NCI-H2081 treated with DMSO at 0.1 percent for 48 hours (cell line): ENCODE data around the gene CACNA1D.

ENCODE experiments used
- DNase-seq: peaks from one replicate; lab custom pipeline; 2025; lab: John Stamatoyannopoulos, UW

CACNA1D gene

DNA sequence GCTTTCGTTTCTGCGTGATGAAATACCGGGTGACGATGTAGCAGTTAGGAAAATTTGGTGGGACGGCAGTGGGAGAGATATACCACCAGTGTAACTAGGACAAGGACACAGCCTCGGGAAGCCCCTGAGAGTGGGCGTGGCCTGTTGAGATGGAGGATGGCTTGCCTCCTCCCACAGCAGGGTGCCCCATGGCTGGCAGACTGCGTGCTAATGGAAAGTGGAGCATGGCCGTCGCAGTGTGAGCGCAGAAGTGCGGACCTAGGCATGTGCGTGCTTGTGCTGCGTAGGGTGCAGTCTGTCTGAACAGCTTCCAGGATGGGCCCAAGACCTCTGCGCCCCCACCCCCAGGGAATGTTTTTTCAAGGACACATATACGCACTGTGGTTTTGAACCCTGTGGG is 295.0 kb downstream of the CACNA1D start:
- no peak for DNase-seq

DNA sequence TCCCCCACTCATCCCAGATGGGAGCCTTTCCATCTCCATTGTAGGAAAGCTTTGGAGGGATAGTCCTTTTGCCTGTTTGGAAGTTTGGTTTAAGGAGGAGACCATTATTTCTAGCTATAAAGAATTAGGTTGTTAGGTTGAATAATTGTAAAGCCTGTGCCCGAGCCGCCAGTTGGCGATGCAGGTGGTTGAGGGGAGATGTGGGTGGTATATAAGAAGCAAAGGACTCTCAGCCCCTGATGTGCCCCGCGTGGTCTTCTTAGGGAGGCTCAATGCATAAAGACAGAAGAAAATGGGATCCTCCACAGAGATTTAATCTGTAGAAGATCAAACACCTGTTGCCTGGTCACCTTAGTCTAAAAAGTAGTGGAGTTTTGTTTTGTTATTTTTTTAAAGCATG is 296.1 kb downstream of the CACNA1D start:
- no peak for DNase-seq

DNA sequence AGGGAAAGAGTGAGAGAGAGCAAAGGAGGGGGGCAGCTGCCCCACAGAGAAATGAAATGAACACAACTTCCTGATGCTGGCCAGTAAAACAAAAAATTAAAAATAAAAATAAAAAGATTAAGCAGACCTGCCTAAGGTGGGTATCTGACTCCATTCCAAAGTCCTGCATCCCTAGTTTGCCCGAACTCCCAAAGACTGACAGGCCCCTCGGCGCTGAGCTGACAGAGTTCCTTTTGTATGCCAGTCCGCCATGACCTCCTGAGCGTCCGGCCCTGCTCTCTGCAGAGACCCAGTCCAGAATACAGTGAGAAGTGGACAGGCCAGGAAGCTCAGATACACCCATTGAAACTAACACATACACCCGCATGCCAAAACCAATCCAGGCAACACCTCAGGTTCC is 296.9 kb downstream of the CACNA1D start:
- no peak for DNase-seq

DNA sequence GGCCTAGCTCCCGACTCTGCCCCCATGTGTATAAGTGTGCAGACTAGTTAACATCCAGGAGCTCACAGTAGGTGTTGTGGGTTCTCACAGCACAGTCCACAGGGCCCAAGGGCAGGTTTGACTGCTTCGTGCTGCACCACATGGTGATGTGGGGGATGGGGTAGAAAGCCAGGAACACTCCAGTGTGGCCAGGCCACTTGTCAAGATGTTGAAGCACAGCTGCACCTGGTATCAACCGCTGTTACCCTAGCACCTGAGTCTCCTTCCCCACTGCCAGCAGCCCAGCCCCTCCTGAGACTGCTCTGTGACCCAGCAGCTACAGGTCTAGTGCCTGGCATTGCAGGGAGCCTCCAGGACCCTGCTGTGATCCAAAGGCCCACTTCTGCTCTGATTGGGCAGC is 298.5 kb downstream of the CACNA1D start:
- DNase-seq = no peak

DNA sequence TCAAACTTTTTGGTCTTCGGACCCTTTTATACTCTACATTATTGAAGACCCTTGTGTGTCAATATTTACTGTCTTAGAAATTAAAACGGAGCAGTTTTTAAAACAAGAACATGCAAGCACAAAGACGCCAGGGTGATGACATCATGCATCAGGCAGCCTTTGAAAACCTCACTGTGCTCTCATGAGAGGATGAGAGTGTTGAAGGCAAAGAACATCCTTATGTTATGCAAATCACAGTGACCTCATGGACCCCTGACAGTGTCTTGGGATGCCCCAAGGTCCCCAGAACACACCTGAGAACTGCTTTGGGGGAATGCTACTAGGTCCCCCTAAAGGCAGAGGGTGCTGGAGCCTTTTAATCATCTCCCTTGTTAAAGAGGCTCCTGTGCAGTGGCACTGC is 300.2 kb downstream of the CACNA1D start:
- no peak for DNase-seq

DNA sequence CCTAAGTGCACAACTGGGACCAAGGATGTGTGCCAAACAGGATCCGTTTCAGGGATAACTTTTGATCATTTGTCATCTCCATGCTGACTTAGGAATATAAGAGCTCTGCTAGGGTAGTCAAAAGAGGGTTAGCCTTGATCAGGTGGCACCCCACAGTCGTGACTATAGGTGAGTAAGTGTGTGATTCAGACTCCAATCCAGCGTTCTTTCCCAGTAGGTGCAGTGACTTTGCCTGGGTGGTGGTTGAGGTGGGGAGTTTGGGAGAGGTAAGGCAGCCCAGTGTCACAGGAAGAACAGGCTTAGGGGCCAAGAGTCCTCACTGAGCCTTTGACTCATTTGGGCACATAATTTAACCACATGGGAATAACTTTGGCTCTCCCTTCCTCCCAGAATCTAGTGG is 300.8 kb downstream of the CACNA1D start:
- DNase-seq = no peak

DNA sequence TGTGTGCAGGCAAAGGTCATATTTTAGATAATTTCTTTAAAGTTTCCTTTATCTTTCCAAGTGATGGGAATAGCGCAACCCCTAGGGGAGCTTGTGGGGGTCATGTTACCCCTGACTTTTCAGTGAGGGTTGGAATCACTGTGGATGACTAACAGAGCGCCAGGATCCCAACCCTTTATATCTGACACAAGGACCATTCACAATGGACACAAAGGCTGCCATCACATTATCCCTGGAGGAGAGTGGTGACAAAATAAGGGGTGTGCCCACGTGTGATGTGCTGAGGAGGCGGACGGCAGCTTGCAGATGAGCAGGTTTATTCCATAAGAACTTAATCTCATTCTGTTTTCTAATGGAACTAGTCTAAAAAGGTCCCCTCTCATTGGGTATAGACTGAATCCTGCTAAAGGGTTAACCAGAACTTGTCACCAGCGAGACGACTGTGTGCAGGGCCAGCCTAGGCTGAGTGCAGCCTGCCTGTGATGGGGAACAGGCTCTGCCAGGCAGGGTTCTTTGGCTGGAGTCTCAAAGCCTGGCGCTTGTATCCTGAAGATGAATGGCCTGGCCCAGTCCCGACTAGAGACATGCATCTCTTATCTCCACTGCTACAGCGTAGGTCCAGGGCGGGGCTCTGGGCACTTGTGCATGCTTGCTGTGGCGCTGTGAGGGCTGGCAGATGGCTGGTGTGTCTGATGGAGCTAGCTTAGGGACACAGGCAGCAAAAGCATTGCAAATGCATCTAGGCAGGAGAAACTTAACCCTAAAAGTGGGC is 301.6 kb downstream of the CACNA1D start:
- DNase-seq = no peak

DNA sequence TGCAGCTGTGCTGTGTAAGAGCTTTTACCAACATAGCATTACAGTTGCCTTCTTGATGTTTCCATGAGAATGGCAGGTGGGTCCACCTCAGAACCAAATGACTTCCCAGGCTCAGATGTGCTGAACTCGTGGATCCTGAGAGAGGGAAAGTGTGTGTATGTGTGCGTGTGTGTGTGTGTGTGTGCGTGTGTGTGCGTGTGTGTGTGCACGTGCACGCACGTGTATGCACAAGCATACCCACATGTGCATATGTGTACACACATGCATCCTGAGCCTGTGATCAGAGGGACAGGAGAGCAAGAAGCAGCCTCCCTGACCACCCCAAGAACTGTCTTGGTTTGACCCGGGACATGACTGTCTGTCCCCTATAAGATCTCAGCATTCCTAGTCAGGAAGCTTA is 303.7 kb downstream of the CACNA1D start:
- DNase-seq = no peak

DNA sequence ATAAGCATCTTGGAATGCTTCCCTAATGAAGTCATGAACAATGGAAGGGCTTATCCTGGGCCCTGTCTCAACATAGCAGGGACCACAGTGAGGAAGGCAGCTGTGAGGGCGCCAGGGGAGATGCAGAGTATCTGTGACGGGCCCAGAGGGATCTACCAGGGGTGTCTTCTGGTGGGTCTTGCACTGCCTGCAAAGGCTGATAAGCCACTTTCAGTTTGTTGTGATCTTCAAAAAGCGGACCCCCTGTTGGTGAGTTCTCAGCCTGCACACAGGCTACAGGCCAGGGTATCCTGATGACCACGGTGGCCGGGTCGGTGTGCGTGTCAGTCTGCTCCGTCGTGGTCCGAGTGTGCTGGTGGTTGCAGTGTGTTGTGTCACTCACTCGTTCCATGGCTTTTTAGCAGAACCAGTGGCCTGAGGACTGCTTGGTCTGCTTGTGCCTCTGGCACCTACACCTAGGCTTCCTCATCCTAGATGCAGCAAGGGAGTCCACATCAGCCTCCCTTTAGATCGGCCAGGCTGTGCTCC is 305.0 kb downstream of the CACNA1D start:
- no peak for DNase-seq

DNA sequence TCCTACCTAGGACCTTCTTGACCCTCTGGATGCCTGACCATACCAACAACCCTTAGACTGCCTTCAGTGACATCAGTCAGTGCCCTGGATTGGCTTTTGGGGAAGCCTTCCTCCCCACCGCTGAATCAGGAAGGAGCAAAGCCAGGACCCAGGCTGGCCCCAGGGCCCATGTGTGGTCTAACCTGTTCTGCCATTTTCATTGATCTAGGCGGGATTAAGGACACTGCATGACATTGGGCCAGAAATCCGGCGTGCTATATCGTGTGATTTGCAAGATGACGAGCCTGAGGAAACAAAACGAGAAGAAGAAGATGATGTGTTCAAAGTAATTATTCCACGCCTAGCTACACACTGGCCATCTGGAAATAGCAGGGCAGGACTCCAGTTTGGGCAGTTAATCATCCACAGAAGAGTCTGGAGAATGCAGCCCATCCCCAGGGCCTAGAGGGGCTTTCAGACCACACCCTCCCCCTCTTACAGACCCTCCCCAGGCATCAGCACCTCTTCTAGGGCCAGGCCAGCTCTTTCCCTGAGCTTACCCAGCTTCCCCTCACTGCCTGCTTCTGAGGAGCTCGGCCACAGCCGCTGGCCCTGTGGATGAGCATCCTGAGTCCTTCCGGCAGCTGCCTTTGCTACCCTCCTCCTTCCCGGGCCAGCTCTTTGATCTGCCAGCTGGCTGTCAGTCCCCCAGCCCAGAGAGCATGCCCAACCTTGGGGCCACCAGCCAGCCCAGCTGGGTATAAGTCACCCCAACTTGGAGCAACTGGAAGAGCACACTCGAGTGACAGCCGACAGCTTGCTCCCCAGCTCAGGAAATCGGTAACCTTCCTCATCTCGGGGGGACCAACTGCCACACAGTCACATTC is 305.9 kb downstream of the CACNA1D start:
- no peak for DNase-seq

DNA sequence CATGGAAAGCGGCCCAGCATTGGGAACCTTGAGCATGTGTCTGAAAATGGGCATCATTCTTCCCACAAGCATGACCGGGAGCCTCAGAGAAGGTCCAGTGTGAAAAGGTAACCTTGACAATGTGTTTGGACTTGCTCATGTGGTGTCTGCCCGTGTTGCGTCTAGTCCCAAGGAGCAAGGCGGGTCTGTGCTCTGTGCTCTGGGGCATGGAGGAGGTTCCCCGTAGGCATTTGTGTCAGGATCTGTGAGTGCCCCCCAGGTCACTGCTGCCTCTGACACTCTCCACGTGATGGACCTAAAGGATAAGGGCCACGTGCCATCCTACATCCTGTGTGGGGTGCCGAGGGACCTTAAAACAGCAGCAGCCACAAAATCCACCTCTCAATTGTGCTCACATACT is 306.9 kb downstream of the CACNA1D start:
- no peak for DNase-seq

DNA sequence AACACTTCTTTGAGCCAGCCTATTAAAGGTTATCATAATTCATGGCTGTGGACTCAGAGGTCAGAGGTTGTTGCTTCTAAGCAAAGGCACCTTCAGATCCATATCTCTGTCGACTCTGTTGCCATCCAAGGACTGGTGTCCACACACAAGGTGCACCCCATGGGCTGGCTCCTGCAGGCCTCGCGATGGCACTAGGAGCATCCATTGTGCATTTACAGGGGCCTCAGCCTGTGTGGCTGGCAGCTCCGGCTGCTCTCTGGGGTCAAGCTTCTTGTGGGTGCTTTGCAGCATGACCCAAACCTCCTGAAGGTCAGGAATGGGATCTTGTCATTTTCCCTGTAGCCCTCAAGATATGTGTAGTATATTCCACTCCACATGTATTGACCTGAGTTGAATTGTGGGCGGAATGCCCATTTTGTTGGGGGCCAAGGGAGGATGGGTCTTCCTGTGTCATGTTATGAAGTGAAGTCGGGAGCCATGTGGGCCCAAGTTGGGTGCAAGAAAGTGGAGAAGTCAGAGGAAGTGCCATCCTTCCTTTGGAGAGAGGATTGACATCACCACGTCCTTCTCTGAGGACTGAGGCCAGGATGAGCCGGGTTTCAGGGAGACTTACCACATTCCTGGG is 308.0 kb downstream of the CACNA1D start:
- DNase-seq = no peak

DNA sequence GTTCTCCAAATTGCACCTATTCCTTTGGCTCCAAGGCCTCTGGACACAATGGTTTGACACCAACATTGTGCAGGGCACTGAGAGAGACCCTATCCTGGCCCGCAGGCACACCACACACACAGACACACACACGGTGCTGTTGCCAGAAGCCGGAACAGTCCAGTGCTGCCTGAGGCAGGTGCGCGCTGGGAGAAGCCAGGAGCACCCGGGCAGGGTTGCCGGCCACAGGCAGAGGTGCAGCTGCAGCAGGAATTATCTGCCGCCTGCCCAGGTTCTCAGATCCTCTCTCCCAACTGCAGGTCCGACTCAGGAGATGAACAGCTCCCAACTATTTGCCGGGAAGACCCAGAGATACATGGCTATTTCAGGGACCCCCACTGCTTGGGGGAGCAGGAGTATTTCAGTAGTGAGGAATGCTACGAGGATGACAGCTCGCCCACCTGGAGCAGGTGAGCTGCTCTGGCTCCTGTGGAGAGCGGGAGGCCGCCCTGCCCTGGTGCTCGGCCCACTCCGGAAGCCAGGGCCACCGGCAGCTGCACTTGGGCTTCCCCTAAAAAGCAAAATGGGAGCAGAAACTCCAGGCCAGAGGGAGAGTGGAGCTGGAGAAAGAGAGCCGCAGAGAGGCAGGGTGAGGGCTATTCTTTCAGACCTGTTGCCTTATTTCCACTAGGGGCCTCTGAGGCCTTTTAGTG is 308.9 kb downstream of the CACNA1D start:
- DNase-seq = no peak

DNA sequence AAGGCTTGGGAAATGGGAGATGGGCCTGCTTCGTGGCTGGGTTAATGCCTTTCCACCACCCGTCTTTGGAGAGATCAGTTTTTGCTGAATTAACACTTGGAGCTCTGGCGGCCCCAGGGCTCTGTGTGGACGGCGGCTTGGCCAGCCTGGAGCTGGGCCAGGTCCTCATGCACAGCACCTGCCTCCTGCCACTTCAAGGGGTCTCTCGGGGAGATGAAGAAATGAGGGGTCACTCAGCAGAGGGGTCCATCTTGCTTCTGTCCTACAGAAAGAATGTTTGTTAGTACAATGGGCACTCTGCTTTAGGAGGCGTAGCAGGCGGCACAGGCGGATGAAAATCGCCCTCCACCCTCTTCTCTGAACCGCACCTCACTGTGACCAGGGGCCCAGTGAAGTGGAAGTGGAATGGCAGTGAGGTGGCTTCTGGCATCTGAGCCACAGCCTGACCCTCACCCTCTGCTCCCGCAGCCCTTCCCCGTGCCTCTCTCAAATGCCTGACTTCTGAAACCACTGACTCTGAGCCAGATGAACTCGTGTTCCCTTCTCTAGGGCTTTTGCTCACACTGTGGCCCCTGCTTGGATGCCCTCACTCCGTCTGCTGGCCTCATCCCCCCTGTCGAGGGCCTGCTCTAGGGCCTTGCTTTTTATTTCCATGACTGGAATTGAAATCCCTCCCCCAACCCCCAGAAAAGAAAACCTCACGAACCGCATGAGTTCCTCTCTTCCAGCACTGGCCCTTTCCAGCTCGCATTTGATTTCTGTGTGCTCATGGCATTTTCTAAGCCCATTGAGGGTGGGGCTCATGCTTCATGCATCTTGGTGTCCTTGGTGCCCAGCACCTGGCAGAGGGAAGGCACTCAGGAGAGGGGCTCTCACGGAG is 309.6 kb downstream of the CACNA1D start:
- no peak for DNase-seq

DNA sequence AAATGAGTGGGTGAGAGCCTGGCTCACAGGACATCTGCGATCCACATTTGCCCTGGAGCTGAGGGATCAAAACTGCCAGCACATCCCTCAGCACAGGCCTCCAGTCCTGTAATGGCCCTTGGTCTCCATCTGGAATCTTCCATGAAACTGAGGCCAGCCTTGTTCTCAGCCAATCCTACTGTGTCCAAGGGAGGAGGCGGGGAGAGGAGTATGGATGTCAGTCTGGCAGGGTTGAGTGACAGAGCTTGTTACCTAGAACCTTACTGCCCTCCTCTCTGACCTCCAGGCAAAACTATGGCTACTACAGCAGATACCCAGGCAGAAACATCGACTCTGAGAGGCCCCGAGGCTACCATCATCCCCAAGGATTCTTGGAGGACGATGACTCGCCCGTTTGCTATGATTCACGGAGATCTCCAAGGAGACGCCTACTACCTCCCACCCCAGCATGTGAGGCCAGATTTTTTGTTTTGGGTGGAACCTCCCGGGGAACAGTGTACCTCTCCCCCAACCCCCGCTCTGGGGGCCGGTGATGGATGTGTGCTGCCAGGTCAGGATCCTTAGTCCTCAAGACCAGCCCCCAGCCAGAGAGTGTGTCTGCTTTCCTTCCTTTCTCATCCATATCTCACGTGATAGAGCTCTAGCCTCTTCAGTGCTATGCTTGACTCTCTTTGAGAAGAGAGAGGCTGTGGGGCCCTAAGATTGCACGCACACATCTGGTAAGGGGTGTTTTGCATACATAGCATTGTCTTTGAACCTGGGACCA is 310.5 kb downstream of the CACNA1D start:
- no peak for DNase-seq

DNA sequence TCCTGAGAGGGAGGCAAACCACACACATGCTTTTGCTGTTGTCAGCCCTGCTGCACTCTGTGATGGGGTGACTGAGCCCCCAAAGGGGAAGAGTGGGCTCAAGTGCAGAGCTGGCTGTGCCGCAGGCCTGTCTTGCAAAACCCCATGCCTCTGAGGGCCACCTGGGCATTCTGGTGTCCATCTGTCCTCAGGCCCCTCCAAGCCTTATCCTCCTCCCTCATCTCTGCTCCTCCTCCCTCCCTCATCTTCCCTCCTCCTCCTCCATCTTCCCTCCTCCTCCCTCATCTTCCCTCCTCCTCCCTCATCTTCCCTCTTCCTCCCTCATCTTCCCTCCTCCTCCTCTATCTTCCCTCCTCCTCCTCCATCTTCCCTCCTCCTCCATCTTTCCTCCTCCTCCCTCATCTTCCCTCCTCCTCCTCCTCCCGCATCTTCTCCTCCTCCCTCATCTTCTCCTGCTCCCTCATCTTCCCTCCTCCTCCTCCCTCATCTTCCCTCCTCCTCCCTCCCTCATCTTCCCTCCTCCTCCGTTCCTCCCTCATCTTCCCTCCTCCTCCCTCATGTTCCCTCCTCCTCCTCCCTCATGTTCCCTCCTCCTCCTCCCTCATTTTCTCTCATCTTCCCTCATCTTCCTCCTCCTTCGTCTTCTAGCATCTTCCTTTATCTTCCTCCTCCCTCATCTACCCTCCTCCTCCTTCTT is 311.2 kb downstream of the CACNA1D start:
- no peak for DNase-seq

DNA sequence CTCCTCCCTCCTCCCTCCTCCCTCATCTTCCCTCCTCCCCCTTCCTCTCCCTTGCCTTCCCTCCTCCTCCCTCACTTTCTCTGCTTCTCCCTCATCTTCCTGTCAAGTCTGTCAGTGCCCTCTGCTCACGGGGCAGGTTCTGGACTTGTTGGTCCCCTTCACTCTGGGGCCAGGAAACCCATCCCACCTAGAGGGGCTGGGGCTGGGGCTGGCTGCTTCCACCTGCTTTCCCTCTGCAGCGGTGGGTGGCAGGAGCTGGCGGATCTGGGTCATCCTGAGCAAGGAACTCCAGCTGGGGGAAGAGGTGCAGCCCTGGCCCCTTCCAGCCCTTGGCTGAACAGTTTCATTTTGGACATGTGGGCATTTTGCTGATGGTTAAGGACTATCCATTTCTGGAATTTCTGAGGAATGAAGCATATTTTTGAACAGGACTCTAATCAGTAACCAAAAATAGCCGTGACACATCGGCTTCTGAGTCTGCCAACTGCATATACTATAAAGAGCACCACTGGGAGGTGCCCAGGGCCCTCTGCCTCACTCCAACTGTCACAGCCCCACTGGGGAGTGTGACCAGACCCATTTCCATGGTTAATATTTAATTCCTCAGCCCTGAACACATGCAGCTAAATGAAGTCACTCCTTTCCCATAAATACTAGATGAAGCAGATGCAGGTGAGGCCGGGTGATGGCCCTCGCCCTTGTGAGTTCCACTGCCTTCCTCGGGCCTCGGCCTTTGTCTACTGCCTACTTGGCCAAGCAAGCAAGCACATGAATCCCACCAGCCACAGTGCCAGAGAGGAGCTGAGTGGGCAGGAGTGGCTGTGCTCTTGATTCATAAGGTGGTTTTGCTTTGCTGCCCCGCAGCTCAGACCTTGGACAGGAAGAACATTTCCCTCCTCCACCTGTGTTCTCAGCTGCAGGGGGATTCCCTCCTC is 312.0 kb downstream of the CACNA1D start:
- DNase-seq = no peak

DNA sequence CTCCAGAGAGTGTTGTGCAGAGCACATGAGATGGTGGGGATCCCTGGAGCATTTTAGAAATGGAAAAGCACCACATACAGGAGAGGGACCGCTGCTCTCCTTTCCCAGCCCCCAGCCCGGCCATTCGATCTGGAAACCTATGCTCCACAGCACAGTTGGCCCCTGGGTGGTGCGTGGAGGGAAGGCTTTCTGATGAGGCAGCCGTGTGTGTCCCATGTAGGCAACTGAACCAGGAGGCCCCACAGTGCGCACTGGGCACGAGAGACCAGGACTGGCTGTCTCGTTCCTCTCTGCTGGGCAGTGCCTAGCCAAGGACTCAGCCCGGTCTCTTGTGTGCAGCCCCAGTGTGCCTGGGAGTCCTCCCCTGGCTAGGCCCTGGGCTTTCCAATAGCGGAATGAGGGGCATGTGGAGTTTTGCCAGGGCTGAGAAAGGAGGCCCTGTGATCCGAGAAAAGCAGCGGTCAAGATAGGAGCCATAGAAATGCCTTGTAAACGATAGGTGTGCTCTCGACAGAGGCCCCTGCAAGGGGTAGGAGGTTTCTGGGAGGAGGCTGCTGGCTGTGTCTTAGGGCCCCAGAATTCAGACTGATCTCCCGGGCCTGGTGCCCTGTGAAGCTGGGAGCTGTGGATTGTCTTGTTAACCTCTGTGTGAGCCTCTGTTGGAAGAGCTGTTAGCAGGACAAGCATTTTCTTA is 312.9 kb downstream of the CACNA1D start:
- DNase-seq = no peak
